ENCODE results near the gene GNAL. TPM values are rescaled to one million over a fixed set of nuclear protein-coding genes. Genes with fewer than 3 reads are reported as not detected.
A peak's percentile ranks its signal among the peaks of the same experiment; 100 is the strongest.

The GNAL gene
- total RNA-seq, 1 experiment from 2014 or later, result 24.0 TPM

DNA sequence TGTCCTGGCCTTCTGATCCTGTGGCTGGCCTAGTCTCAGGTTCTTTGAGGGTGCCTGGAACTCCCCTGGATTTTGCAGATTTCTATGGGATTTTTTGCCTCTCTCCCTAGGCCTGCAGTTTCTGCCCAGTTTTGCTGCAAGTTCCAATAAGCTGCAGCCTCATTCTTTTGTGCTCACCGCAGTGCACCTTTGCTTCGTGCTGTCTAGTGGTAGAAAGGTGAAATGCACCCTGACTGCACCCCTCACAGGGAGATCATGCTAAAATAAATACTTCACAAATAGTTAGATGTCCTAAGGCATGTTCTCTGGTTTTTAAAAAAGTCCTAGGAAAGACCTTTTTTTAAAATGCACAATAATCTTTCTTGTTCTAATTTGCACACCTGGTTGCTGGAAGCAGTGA lies 72.5 kb downstream of the GNAL start:
- Histone ChIP-seq H3K27ac (ENCODE audit: insufficient read length, low read depth, low read length) (no peak overlapping the region), H2BK15ac (ENCODE audit: low read depth, low read length) (no peak overlapping the region), H2BK120ac (ENCODE audit: low read depth, low read length, poor library complexity, severe bottlenecking) (no peak overlapping the region), H4K91ac (ENCODE audit: insufficient read length, low read depth, low read length) (no peak overlapping the region), H3K23ac (ENCODE audit: insufficient read length, low read depth, low read length) (no peak overlapping the region), H3K18ac (ENCODE audit: insufficient read length, low read depth, low read length) (no peak overlapping the region), H2AK5ac (ENCODE audit: insufficient read length, low read length) (no peak overlapping the region), H2AFZ (ENCODE audit: low read length) (no peak overlapping the region), H3K79me2 (ENCODE audit: insufficient read depth, low read length) (no peaks in the 10 kb centered on the region), H3K4me1 (ENCODE audit: insufficient read depth, low read length) (peaks cover 4% of the 10 kb centered on the region; the same call in 1 of the 2 replicates), H3K9me3 (ENCODE audit: control insufficient read depth, low read depth, low read length) (no peaks in the 10 kb centered on the region), H3T11ph (ENCODE audit: low read length) (no peak overlapping the region), H3K4ac (ENCODE audit: low read depth, low read length) (no peak overlapping the region), H4K5ac (ENCODE audit: insufficient read length, low read depth, low read length) (no peak overlapping the region), H4K20me1 (ENCODE audit: control insufficient read depth, insufficient read depth, insufficient read length) (no peaks in the 10 kb centered on the region), H3K9ac (ENCODE audit: extremely low read depth, insufficient read length, low read length) (no peak overlapping the region), H2BK5ac (ENCODE audit: insufficient read length, low read length) (no peak overlapping the region), H2BK12ac (ENCODE audit: insufficient read length, low read depth, low read length) (no peak overlapping the region), H3K4me2 (ENCODE audit: insufficient read depth, insufficient read length, low read length) (no peak overlapping the region), H3K27me3 (ENCODE audit: insufficient read depth, low read length) (no peaks in the 10 kb centered on the region), H3K23me2 (ENCODE audit: insufficient read length, low read depth, low read length, poor library complexity, severe bottlenecking) (no peaks in the 10 kb centered on the region), H3K56ac (ENCODE audit: insufficient read length, low read depth, low read length) (no peak overlapping the region), H3K79me1 (ENCODE audit: insufficient read depth, low read depth, low read length, poor library complexity, severe bottlenecking) (no peaks in the 10 kb centered on the region), H4K8ac (replicated peaks; ENCODE audit: insufficient read length, low read depth, low read length) (no peak overlapping the region), H2BK20ac (ENCODE audit: low read depth, low read length, poor library complexity, severe bottlenecking) (no peak overlapping the region), H3K14ac (ENCODE audit: insufficient read depth, low read length) (no peak overlapping the region)
- Mint-ChIP-seq H3K27ac (peak overlapping the region in 2 of 3 experiments; percentile 36 to 87; a peak in 3 of 7 replicates), H3K36me3 (ENCODE audit: insufficient read depth in 1 of 3, low read depth in 3 of 3) (peaks cover 3 to 32% (median 15%) of the 10 kb centered on the region in 3 experiments; a peak in 4 of 7 replicates), H3K4me1 (peaks cover 29 to 37% of the 10 kb centered on the region in 2 experiments), H3K27me3 (ENCODE audit: low read depth) (no peaks in the 10 kb centered on the region), H3K4me3 (no peak overlapping the region), H3K9me3 (no peaks in the 10 kb centered on the region)
- WGBS (ENCODE audit: extremely low coverage, insufficient read length, low lambda C conversion rate), result no CpG with 5 or more reads among the region's 2 CpGs
- DNase-seq, result peak; percentile 60
- TF ChIP-seq CTCF (conservative IDR thresholded peaks at IDR 0.05), result peak; percentile 71
